Esophagus muscularis mucosa (tissue), 4 donors: ENCODE measurements around the gene CNTN5. TPM values are rescaled to one million over a fixed set of nuclear protein-coding genes. Genes with fewer than 3 reads are reported as not detected.

Experiments used
- DNase-seq: peaks from one replicate; pipeline ENCODE4 v3.0.0-alpha.2; 2017; ENCODE audit errors: extremely low spot score
- H3K27ac ChIP-seq, 4 donors: fragments of 200-600 bp; sonication (generic); replicated peaks in 1 of 4; 1 replicate in 3 of 4; 2 replicates in 1 of 4; pipeline ENCODE4 v1.5.1; 2016 to 2019; ENCODE audit warnings: mild to moderate bottlenecking in 1 of 4
- H3K27me3 ChIP-seq, 4 donors: fragments of 200-600 bp; sonication (generic); one replicate each; pipeline versions ENCODE4 v1.5.1 to v1.6.0; 2016 to 2019
- H3K36me3 ChIP-seq, 4 donors: fragments of 200-600 bp; sonication (generic); one replicate each; pipeline ENCODE4 v1.5.1; 2016 to 2019
- H3K4me1 ChIP-seq, 4 donors: fragments of 200-600 bp; sonication (generic); one replicate each; pipeline ENCODE4 v1.5.1; 2016 to 2019
- H3K4me3 ChIP-seq, 4 donors: fragments of 200-600 bp; sonication (generic); 1 replicate in 2 of 4; 2 replicates in 2 of 4; pipeline ENCODE4 v1.5.1; 2016 to 2019; ENCODE audit warnings: mild to moderate bottlenecking in 4 of 4, moderate library complexity in 1 of 4
- H3K9me3 ChIP-seq, 4 donors: fragments of 200-600 bp; sonication (generic); 1 replicate in 3 of 4; 2 replicates in 1 of 4; pipeline ENCODE4 v1.5.1; 2016 to 2019
- CTCF ChIP-seq, 3 experiments: fragments of 200-600 bp in 2 of 3; fragments of 450-650 bp in 1 of 3; sonication (generic) in 2 of 3; IDR thresholded peaks; one replicate each; pipeline ENCODE4 v1.5.1; 2017 to 2019; ENCODE audit warnings: antibody characterized with exemption in 3 of 3, mild to moderate bottlenecking in 2 of 3, moderate library complexity in 1 of 3
- EP300 ChIP-seq: sonication (generic); formaldehyde crosslinking; IDR thresholded peaks from one replicate; pipeline ENCODE4 v1.6.1; 2017; ENCODE audit warnings: antibody characterized with exemption
- POLR2A ChIP-seq: fragments of 450-650 bp; IDR thresholded peaks from one replicate; pipeline ENCODE4 v1.6.1; 2017; ENCODE audit warnings: antibody characterized with exemption, moderate library complexity, mild to moderate bottlenecking, low read depth
- POLR2AphosphoS5 ChIP-seq, 2 donors: sonication (generic); formaldehyde crosslinking; IDR thresholded peaks; one replicate each; pipeline ENCODE4 v1.6.1; 2017; ENCODE audit warnings: antibody characterized with exemption in 2 of 2
- WGBS: methylation state at CpG from one replicate; pipeline ENCODE4 v1.1.5; 2018; 5-methylcytosine and 5-hydroxymethylcytosine counted together
- intact Hi-C: fragments of 100-400 bp; cut with DNase I; formaldehyde crosslinking; loops from one replicate; pipeline ENCODE4 v1.15.1; 2023
- total RNA-seq, 4 donors: library from RNA; depleted of rRNA; stranded (reverse); fragments of >200 nt; gene quantifications; one replicate each; pipeline versions ENCODE4 v1.1.0 to v1.2.1, GENCODE V29; 2016

The CNTN5 gene
- total RNA-seq, 4 donors from 2014 or later = 0.06 TPM; not detected in 3

- WGBS = 96% methylated on average over 1 of the region's 1 CpG
- intact Hi-C loops = no loop called here
Measured at GRCh38 chr11:99565333-99565732, 544.6 kb downstream of the CNTN5 start.

GRCh38 chr11:99567334-99567956, 546.7 kb downstream of the CNTN5 start:
- no peaks in the 10 kb centered on the region for H3K36me3 ChIP-seq
- H3K9me3 ChIP-seq = no peaks in the 10 kb centered on the region
- no peak overlapping the region for H3K27ac ChIP-seq
- DNase-seq = no peak
- intact Hi-C loops = no loop called here
- TF ChIP-seq EP300 (no peak), CTCF (IDR thresholded peaks at IDR 0.05) (no peak), POLR2AphosphoS5 (IDR thresholded peaks at IDR 0.05) (no peak), POLR2A (no peak)
- no peaks in the 10 kb centered on the region for H3K4me1 ChIP-seq
- H3K27me3 ChIP-seq = peaks cover 0 to 3% (median 0%) of the 10 kb centered on the region in 4 donors
- 62% methylated on average over 4 of the region's 4 CpGs for WGBS
- H3K4me3 ChIP-seq = no peak overlapping the region

More at GRCh38 chr11:99565333-99565732, 544.6 kb downstream of the CNTN5 start:
- Histone ChIP-seq H3K9me3 (no peaks in the 10 kb centered on the region), H3K4me1 (no peaks in the 10 kb centered on the region), H3K27me3 (peaks cover 0 to 3% (median 0%) of the 10 kb centered on the region in 4 donors), H3K36me3 (no peaks in the 10 kb centered on the region), H3K4me3 (no peak overlapping the region), H3K27ac (no peak overlapping the region)
- no peak for TF ChIP-seq EP300
- no peak for TF ChIP-seq CTCF (IDR thresholded peaks at IDR 0.05)
- no peak for TF ChIP-seq POLR2A
- TF ChIP-seq POLR2AphosphoS5 (IDR thresholded peaks at IDR 0.05) = no peak
- DNase-seq = no peak

GRCh38 chr11:99568808-99569207, 548.1 kb downstream of the CNTN5 start:
- Histone ChIP-seq H3K4me1 (no peaks in the 10 kb centered on the region), H3K9me3 (no peaks in the 10 kb centered on the region), H3K27me3 (peaks cover 0 to 3% (median 0%) of the 10 kb centered on the region in 4 donors), H3K27ac (no peak overlapping the region), H3K4me3 (no peak overlapping the region), H3K36me3 (no peaks in the 10 kb centered on the region)
- no peak for TF ChIP-seq CTCF (IDR thresholded peaks at IDR 0.05)
- intact Hi-C loops = no loop called here
- 68% methylated on average over 1 of the region's 1 CpG for WGBS
- no peak for DNase-seq

- TF ChIP-seq POLR2A = no peak
- no peak for TF ChIP-seq EP300
- TF ChIP-seq POLR2AphosphoS5 (IDR thresholded peaks at IDR 0.05) = no peak
- no peak for TF ChIP-seq CTCF (IDR thresholded peaks at IDR 0.05)
- H3K4me3 ChIP-seq = no peak overlapping the region
- no peaks in the 10 kb centered on the region for H3K4me1 ChIP-seq
- intact Hi-C loops = no loop called here
- no peak for DNase-seq
- H3K27me3 ChIP-seq = peaks cover 0 to 3% (median 0%) of the 10 kb centered on the region in 4 donors
- H3K9me3 ChIP-seq = no peaks in the 10 kb centered on the region
- H3K36me3 ChIP-seq = no peaks in the 10 kb centered on the region
- 45% methylated on average over 2 of the region's 2 CpGs for WGBS
- no peak overlapping the region for H3K27ac ChIP-seq
Measured at GRCh38 chr11:99571094-99571493, 550.3 kb downstream of the CNTN5 start.

- no peak for DNase-seq
- Histone ChIP-seq H3K27ac (no peak overlapping the region), H3K9me3 (no peaks in the 10 kb centered on the region), H3K4me3 (no peak overlapping the region), H3K27me3 (no peaks in the 10 kb centered on the region), H3K4me1 (no peaks in the 10 kb centered on the region), H3K36me3 (no peaks in the 10 kb centered on the region)
- TF ChIP-seq CTCF (IDR thresholded peaks at IDR 0.05) (no peak), POLR2A (no peak), EP300 (no peak), POLR2AphosphoS5 (IDR thresholded peaks at IDR 0.05) (no peak)
- intact Hi-C loops = no loop called here
Measured at GRCh38 chr11:99584830-99585229, 564.1 kb downstream of the CNTN5 start.
